SIG-M5 (cell line): ENCODE results near the gene NAT14.
A peak's percentile ranks its signal among the peaks of the same experiment; 100 is the strongest.
"Not testable (repeated sequence)": the region's sequence is repeated elsewhere in the genome, so short reads cannot be mapped to it uniquely, and the experiment has no call there.

Experiments used
- DNase-seq: peaks from one replicate; lab custom pipeline; 2025; lab: John Stamatoyannopoulos, UW

Gene NAT14

GRCh38 chr19:55503157-55503501, 18.1 kb downstream of the NAT14 start:
- DNase-seq = no peak

- no peak for DNase-seq
Measured at GRCh38 chr19:55503502-55504251, 18.7 kb downstream of the NAT14 start.

- no peak for DNase-seq
Measured at GRCh38 chr19:55504252-55504603, 19.2 kb downstream of the NAT14 start.

- DNase-seq = no peak
Measured at GRCh38 chr19:55504981-55505380, 20.0 kb downstream of the NAT14 start.

- DNase-seq = no peak
Measured at GRCh38 chr19:55508120-55508519, 23.1 kb downstream of the NAT14 start.

GRCh38 chr19:55516878-55517620, 32.1 kb downstream of the NAT14 start:
- peak; percentile 36 for DNase-seq

- no peak for DNase-seq
Measured at GRCh38 chr19:55519451-55520311, 34.7 kb downstream of the NAT14 start.

- no peak for DNase-seq
Measured at GRCh38 chr19:55520691-55521292, 35.8 kb downstream of the NAT14 start.

GRCh38 chr19:55525289-55526101, 40.5 kb downstream of the NAT14 start:
- no peak for DNase-seq

- DNase-seq = no peak
Measured at GRCh38 chr19:55526216-55527196, 41.5 kb downstream of the NAT14 start.

GRCh38 chr19:55527197-55528029, 42.4 kb downstream of the NAT14 start:
- DNase-seq = no peak

- no peak for DNase-seq
Measured at GRCh38 chr19:55528030-55528803, 43.2 kb downstream of the NAT14 start.

GRCh38 chr19:55529636-55530234, 44.7 kb downstream of the NAT14 start:
- no peak for DNase-seq

- no peak for DNase-seq
Measured at GRCh38 chr19:55530996-55531395, 46.0 kb downstream of the NAT14 start.

GRCh38 chr19:55534280-55534679, 49.3 kb downstream of the NAT14 start:
- not testable (repeated sequence) for DNase-seq

GRCh38 chr19:55535173-55535964, 50.4 kb downstream of the NAT14 start:
- DNase-seq = no peak

- DNase-seq = no peak
Measured at GRCh38 chr19:55535965-55536350, 51.0 kb downstream of the NAT14 start.
